Prostate gland (tissue), 2 donors: Measurements from ENCODE around the gene GNMT.

Experiments used
- POLR2A ChIP-seq: fragments of 450-650 bp; IDR thresholded peaks from one replicate; pipeline ENCODE4 v1.6.1; 2016; ENCODE audit warnings: antibody characterized with exemption, mild to moderate bottlenecking
- POLR2AphosphoS5 ChIP-seq: sonication (generic); formaldehyde crosslinking; IDR thresholded peaks from one replicate; pipeline ENCODE4 v1.6.1; 2017; ENCODE audit warnings: antibody characterized with exemption
- TF ChIP-seq, protein P1 (sequence below), 4 experiments: fragments of 200-600 bp in 2 of 4; fragments of 450-650 bp in 2 of 4; sonication (generic) in 2 of 4; IDR thresholded peaks; 1 replicate in 3 of 4; 2 replicates in 1 of 4; pipeline ENCODE4 v1.5.1; 2016 to 2019; ENCODE audit warnings: antibody characterized with exemption in 4 of 4, mild to moderate bottlenecking in 2 of 4, moderate library complexity in 2 of 4

DNA sequence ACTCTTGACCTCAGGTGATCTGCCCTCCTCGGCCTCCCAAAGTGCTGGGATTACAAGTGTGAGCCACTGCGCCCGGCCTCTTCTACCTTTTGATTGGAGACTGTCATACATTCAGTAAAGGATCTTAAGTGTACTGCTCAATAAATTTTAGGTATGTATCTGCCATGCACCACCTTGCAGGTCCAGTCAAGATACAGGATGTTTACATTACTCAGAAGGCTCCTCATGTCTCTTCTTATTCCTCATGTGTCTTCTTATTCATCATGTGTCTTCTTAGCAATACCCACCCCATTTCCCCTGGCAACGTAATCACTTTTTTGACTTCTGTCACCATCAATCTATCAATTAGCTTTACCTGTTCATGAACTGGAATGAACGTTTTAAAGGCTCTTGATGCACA, 45.3 kb downstream of the GNMT start:
- TF ChIP-seq, protein P1, sequence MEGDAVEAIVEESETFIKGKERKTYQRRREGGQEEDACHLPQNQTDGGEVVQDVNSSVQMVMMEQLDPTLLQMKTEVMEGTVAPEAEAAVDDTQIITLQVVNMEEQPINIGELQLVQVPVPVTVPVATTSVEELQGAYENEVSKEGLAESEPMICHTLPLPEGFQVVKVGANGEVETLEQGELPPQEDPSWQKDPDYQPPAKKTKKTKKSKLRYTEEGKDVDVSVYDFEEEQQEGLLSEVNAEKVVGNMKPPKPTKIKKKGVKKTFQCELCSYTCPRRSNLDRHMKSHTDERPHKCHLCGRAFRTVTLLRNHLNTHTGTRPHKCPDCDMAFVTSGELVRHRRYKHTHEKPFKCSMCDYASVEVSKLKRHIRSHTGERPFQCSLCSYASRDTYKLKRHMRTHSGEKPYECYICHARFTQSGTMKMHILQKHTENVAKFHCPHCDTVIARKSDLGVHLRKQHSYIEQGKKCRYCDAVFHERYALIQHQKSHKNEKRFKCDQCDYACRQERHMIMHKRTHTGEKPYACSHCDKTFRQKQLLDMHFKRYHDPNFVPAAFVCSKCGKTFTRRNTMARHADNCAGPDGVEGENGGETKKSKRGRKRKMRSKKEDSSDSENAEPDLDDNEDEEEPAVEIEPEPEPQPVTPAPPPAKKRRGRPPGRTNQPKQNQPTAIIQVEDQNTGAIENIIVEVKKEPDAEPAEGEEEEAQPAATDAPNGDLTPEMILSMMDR (IDR thresholded peaks at IDR 0.05), result no peak
- TF ChIP-seq POLR2AphosphoS5, result no peak
- TF ChIP-seq POLR2A, result no peak
